Lung microvascular endothelial cell (primary cell): Measurements from ENCODE around the gene GNB2. TPM values are rescaled to one million over a fixed set of nuclear protein-coding genes. Genes with fewer than 3 reads are reported as not detected.
A peak's percentile ranks its signal among the peaks of the same experiment; 100 is the strongest.

Experiments
- DNase-seq, 2 donors: peaks; one replicate each; pipeline versions ENCODE4 v3.0.0 to v3.0.0-alpha.2; 2010; ENCODE audit warnings: low read depth in 2 of 2
- total RNA-seq: library from RNA; depleted of rRNA; stranded (reverse); fragments of >200 nt; gene quantifications from 2 replicates; pipeline ENCODE4 v1.2.1, GENCODE V29; 2014

The GNB2 gene
- 72.1 and 76.4 TPM in 2 replicates for total RNA-seq

DNA sequence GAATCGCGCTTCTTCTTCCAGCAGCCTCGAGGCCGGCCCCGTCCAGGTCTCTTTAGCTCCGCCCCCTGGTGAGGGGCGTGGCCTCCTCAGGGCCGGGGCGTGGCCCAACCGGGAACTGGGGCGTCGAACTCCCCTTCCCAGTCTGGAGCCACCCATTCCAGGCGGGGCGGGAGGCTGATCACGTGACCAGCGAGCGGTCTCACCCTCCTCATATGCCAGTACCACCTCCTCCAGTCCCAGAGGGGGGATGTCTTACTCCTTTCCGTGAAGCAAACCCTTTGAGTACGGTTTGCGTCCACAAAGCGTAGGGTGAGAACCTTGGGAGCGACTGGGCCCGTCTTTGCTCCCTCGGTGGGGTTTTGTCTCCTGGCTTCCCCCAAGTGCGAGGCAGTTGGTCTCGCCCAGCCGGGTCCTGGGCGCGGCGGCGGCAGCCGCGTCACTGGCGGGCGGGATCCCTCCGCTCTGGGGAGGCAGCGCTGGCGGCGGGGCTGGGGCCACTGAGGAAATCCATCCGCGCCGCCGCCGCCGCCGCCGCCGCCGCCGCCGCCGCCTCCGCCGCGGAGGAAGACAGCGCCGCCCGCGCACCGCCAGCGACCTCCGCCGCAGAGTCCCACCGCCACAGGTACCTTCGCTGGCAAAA is at the start of gene GNB2:
TSS of gene GNB2 (plus strand) at position 439 of the 640 bp plus-strand sequence. CDS start 2,526 bp downstream, outside the sequence.
- DNase-seq, result peak; percentile 99

DNA sequence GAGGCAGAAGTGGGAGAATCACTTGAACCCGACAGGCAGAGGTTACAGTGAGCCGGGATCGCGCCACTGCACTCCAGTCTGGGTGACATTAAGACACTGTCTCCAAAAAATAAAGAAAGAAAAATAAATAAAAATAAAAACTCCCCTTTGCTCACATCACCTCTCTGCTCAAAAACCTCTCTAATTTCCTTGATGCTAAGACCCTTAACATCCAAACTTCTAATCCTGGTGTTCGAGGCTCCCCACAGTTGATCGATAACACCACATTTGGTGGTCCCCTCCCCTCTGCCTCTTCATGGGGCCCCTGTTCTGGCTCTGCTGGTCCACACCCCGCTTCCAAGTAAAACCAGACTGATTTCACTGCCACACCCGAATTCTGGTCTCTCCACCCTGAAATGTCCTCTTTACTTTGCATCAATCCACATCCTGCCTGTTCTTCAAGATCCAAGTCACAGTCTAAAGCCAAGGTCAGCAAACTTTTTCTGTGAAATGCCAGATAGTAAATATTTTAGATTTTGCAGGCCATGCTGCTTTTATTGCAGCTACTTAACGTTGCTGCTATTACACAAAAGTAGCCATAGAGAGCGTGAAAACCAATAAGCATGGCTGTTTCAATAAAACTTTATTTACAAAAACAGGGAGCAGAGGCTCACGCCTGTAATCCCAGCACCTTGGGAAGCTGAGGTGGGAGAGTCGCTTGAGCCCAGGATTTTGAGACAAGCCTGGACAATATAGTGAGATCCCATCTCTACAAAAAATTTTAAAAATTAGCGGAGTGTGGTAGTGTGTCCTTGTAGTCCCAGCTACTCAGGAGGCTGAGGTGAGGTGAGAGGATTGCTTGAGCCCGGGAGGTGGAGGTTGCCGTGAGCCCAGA is 49.4 kb upstream of the GNB2 start:
- DNase-seq, result no peak

GRCh38 chr7:100626055-100626454 is 47.5 kb upstream of the GNB2 start:
- DNase-seq, result no peak

- DNase-seq, result peak; percentile 78 to 87
Measured at GRCh38 chr7:100626530-100627237, 46.9 kb upstream of the GNB2 start.

DNA sequence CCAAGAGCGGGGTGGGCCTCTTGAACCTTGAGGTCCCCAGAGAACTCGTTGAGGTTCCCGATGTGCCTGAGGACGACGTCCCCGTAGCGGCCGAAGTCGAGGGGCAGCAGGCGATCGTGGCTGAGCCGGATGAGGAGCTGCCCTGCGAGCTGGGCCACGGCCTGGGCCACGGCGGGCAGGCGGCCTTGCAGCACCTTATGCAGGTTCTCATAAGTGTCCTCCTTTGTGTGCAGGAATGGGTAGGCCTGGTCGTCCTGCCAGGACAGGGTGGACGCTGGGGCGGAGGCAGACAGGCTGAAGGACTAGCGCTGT is 46.3 kb upstream of the GNB2 start:
- DNase-seq, result no peak

GRCh38 chr7:100629117-100629716 is 44.3 kb upstream of the GNB2 start:
- DNase-seq, result peak in 1 of 2 donors; percentile 25

DNA sequence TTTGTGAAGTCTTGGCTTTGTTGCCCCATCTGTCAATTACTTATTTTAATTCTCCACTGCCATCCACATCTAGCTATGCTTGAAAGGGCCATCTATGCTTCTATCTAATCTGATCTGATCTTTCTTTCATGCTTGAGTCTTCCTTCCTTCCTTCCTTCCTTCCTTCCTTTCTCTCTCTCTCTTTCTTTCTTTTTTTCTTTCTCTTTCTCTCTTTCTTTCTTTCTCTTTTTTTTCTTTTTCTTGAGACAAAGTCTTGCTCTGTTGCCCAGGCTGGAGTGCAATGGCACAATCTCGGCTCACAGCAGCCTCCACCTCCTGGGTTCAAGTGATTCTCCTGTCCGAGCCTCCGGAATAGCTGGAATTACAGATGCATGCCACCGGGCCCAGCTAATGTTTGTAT is 43.5 kb upstream of the GNB2 start:
- DNase-seq, result no peak

DNA sequence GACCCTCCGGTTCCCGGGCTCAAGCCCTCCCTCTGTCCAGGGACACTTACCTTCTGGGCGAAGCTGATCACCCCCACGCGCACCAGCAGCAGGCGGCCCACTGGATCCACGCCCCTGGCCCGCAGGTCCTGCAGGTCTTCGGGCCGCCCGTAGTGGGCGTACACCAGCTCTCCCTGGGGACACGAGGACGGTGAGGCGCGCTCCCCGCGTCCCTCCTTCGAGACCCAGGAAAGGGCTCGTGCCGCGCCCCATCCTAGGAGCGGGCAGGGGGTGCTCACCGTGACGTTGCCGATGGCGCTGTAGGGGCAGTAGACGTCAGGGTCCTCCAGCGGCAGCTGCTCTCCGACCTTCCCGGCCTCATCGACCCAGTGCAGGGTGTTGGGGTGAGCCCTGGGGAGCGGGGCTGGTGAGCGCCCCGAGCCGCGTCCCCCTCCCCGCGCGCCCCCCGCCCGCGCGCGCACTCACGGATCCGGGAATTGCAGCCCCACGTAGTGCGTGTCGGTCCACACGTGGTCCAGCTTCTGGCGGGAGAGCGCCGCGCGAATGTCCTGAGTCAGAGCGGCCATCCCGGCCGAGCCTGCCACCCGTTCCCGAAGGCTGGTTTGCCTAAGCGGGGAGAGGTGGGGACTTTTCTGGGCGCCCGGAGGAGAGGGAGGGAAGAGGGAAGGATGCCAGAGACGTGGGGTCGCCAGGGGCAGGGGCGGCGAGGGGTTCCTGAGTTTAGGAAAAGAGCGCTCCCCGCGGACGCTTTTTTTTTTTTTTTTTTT is 40.4 kb upstream of the GNB2 start:
- peak; percentile 8 to 44 for DNase-seq

GRCh38 chr7:100639995-100640516 is 33.5 kb upstream of the GNB2 start:
- DNase-seq, result no peak

GRCh38 chr7:100640517-100641440 is 32.8 kb upstream of the GNB2 start:
- no peak for DNase-seq

GRCh38 chr7:100641463-100641859 is 32.1 kb upstream of the GNB2 start, which contains the start of gene TFR2:
TFR2 (minus strand) TSS chr7:100641552; CDS start chr7:100641509, 43 bp downstream.
- no peak for DNase-seq

- DNase-seq, result no peak
Measured at GRCh38 chr7:100641860-100642533, 31.5 kb upstream of the GNB2 start.

GRCh38 chr7:100642534-100642907 is 31.0 kb upstream of the GNB2 start:
- no peak for DNase-seq

DNA sequence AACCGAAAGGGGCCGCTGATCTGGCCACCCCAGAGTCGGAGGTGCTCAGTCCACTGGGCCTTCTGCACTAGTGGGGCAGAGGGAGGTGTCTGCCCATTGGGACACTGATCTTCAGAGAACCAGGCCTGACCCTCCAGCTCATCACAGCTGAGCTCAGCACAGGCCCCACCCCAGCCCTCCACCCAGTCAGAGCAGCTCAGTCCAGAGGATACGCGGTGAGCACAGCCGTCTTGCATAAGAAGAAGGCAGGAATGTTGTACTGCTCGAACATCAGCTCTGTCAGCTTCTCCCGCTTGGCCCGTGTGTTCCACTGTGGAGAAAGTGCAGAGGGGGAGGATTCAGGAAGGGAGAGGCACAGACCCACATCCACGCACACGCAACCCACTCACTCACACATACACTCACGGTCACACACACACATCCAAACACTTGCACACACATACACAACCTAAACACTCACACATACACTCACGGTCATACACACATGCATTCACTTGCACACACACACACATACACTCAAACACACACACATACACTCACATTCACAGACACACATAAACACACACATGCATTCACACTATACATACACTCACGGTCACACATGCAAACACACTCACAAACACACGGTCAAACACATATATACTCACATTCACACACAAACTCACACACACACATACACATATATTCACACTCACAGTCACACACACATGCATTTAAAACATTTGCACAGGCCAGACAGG is 23.5 kb upstream of the GNB2 start:
- no peak for DNase-seq

DNA sequence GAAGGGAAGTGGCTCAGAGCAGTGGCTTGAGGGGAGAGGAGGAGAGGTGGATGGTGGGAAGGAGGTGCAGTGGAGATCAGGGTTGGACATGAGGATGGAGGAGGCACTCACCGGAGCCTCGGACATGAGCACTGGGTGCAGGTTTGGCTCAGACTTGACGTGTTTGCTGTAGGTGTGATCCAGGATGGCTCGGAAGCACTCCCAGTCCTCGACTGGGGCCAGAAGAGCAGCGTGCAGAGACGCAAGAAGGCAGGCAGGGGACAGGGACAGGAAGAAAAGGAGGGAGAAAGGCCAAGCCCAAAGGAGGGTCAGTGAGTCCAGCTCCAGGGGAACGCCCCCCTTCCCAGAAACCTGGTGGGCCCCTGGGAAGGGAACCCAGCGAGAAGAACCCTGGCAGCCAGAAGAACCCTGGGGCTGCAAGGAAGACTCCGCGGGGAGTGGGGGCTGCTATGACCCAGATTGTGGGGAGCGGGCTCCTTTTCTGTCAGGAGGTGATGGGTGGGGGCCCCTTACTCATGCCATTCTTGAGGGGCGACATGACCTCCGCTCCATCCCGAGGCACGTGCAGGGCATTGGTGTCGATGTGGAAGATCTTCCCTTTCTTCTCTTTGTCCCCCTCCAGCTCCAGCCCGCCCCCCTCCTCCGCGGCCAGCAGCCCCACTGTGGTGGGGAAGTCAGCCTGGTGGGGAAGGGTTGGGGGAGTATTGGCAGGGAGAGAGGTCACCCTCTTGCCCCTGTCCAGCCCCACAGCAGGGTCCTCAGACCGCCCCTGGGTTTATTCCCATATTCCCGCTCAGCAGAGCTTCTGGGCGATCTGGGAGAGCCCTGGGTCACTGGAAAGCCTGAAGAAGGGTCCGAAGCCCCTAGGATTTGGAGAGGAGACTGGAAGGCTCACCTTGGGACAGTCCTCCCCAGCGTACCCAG is 18.4 kb upstream of the GNB2 start:
- no peak for DNase-seq

DNA sequence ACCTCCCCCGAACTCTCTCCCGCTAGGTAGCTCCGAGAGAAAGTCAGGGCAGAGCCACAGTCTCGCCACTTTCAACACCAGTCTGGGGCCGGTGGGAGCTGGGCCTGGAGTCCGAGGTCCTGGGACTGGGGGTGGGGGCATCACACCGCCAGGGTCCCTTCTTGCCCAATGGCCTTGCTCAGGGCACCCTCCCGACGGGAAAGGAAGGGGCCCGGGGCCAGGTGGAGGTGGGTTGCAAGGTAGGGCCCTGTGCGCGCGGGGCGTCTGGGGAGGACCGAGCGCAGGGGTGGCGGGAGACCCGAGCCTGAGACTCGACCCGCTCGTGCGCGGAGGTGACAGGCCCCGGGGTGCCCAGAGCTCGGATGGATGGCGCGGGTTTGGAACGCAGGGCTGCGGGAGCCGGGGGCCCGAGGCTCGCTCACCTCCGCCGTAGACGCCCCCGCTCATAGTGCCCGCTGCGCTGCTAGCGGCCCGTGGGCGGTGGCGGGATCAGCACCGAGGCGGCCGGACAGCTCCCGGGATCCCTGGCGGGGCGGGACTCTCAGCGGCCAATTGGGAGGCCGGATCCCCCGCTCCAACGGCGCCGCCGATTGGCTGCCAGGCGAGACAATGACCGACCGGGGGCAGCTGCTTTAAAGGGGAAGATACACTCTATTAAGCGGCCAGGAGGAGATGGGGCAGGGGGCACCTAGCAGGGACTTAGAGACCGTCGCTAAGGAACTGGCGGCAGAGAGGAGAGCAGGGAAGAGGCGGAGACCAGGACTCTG is 17.4 kb upstream of the GNB2 start, which contains the start of gene ACTL6B:
TSS of gene ACTL6B (minus strand) at position 541 of the 767 bp plus-strand sequence. CDS start at position 447, 94 bp downstream.
- DNase-seq, result peak; percentile 63 to 68
